HG03571 (cell line): ENCODE measurements around the gene SLCO2A1.
"Not testable (repeated sequence)": the region's sequence is repeated elsewhere in the genome, so short reads cannot be mapped to it uniquely, and the experiment has no call there.

Experiments used
- ATAC-seq: cut with Tn5 transposase; IDR thresholded peaks from one replicate; pipeline ENCODE4 v1.9.1; 2021; ENCODE audit not compliant: unreplicated experiment

The SLCO2A1 gene

GRCh38 chr3:134029734-134030378, at the start of gene SLCO2A1:
TSS of gene SLCO2A1 (minus strand) at chr3:134029925. CDS start at chr3:134029802, 123 bp downstream.
- ATAC-seq, result no peak

GRCh38 chr3:134079111-134079547, 49.4 kb upstream of the SLCO2A1 start:
- no peak for ATAC-seq

DNA sequence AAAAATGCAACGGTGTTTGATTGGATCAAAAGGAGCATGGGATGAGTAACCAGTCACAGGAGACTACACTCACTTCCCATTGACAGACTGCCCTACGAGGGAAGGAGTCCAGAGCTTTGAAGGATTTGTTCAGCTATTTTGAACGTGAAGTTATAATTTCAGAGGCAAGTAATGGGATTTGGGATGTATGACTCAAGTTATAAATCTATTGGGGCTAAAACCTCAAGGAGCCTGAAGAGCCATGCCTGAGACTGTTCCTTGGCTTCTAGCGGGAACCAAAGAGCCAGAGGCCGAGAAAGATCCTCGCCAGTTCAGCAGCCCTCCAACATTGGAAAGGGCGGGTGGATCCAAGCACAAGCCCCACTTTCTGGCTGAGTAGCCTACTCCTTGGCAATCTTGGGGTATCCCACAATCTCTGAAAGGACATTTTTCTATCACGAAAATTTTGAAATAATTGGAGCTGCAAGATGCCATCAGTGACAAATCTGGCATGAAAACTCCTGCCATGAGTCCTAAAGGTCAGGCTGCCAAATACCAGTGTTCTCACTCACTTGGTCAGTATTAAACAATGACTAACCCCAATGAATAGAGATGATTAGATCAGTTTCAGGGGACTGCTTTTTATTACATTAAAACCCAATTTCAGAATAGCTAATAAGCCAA, 48.6 kb upstream of the SLCO2A1 start:
- ATAC-seq, result no peak

- ATAC-seq, result no peak
Observed at GRCh38 chr3:134077649-134078161, 48.0 kb upstream of the SLCO2A1 start.

DNA sequence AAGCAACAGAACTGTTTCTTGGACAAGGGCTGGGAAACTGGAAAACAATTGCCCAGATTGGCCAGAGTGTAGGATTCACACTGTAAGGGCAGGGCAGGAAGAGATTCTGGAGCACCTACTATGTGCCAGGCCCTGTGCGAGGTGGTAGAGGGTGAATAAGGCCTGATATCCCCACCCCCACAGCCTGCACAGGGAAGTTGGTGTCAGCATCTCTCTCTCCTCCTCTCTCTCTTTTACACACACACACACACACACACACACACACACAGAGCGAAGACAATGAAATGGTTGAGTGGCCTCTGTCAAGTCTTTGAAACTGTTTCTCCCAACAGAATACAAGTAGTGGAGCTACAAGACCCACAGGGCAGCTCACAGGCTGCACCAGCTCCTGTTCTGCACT, 47.1 kb upstream of the SLCO2A1 start:
- no peak for ATAC-seq

- ATAC-seq, result no peak
Observed at GRCh38 chr3:134075846-134076245, 46.1 kb upstream of the SLCO2A1 start.

DNA sequence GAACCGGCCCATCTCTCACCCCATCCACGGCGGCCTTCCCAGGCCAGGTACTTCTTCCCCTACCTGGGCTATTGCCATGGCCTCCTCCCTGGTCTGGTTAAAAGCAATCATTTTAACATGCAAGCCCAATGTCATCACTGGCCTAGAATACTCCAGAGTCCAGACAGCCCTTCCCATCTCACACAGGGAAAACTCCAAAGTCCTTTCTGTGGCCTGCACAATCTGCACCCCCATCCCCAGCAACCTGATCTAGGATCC, 45.8 kb upstream of the SLCO2A1 start:
- no peak for ATAC-seq

DNA sequence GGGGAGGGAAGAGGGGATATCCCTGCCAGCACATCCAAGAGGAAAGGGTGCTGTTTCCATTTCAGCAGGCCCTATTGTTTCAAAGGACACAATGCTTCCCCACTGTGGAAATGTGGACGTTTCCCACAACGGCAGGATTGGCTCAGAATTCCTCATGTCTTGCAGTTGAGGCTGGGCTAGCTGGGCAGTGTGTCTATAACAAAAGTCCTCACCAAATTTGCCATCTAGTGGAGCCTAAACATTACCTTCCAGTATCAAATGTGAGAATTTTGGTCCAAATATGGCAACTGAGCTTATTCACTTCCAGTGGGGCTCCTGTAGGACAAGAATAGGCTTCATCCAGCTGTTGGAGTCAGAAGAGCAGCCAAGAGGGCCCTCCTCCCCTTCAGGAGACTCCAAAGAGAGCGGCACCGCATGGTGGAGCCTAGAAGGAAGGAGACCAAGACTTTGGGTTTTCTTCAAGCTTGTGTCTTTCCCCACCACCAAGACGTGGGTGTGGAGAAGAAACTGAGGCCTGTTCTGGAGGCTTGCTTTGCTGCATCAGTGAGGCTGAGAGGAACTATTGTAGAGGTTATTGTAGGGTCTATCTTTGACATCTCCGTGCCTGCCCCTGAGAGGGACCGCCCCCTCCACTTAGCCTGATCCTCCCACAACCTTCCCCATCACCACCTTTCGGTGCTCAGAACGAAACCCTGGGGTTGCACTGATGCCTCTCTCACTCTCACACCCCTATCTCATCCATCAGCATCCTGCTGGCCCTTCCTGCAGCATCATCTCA, 45.3 kb upstream of the SLCO2A1 start:
- no peak for ATAC-seq

DNA sequence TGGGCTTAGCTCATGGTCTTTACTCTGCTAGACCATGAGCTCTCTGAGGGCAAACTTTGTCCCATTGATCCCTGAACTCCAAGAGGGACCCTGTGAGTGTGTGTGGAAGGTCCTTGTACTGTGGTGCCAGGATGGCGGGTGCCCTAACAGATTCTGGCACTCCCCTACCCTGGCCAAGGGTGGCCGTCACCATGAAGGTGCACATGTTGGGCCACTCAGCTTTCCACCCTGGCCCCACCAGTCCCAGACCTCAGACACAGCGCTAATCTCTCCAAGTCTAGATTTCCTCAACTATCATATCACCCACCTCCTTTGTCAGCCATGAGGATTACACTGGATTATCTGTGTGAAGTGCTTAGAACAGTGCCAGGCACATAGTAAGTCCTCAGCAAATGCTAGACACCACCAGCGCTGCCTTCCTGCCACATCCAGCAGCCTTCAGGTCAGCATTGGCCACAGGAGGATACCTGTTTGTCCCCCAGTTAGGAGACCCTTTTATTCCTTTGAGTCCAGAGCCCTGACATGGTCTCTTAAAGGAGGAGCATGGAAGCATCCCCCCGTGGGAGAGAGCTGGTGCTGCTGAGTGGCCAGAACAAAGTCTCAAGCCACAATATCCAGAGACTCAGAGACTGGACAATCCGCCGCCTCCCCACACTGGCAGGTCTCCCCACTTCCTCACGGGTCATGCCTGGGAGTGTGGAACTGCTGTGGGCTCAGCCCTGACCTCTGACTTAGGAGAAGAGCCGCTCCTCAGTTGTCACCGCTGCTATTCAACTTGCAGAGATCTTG, 44.5 kb upstream of the SLCO2A1 start:
- ATAC-seq, result no peak

- ATAC-seq, result no peak
Observed at GRCh38 chr3:134073583-134073945, 43.8 kb upstream of the SLCO2A1 start.

- no peak for ATAC-seq
Observed at GRCh38 chr3:134072881-134073582, 43.3 kb upstream of the SLCO2A1 start.

DNA sequence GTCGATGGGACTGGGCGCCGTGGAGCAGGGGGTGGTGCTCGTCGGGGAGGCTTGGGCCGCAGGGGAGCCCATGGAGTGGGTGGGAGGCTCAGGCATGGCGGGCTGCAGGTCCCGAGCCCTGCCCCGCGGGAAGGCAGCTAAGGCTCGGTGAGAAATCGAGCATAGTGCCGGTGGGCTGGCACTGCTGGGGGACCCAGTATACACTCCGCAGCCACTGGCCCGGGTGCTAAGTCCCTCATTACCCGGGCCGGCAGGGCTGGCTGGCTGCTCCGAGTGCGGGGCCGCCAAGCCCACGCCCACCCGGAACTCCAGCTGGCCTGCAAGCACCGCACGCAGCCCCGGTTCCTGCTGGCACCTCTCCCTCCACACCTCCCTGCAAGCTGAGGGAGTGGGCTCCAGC, 40.6 kb upstream of the SLCO2A1 start:
- not testable (repeated sequence) for ATAC-seq

- ATAC-seq, result no peak
Observed at GRCh38 chr3:134068429-134068828, 38.7 kb upstream of the SLCO2A1 start.

DNA sequence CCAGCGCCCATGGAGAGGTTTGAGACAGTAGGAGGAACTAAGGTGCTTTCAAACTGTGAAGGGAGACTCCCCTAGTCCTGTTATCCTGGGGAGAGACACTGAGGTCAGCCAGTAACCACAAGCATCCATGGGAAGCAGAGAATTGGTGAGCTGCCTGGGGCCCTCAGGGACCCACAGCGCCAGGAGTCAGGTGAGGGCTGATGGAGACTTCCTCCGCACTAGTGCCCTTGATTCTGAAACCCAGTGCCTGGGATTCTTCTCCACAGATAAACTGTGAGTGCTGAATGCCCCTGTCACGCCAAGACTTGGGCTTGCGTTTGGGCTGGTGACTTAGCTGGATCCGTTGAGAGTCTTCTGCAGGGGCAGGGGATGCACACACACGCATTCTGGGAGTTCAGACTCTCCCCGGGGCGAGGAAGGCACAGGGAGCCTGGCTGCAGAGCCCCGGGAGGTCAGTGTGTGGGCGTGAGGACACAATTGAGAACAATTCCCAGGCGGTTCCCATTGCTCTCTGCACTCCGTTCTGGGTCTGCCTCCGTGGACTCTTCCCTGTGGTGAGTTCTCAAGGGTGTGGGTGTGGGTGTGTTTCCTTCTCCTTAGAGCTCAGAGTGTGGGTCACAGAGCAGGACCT, 37.9 kb upstream of the SLCO2A1 start:
- no peak for ATAC-seq

- ATAC-seq, result no peak
Observed at GRCh38 chr3:134066651-134067530, 37.2 kb upstream of the SLCO2A1 start.

GRCh38 chr3:134066158-134066541, 36.4 kb upstream of the SLCO2A1 start:
- ATAC-seq, result no peak

DNA sequence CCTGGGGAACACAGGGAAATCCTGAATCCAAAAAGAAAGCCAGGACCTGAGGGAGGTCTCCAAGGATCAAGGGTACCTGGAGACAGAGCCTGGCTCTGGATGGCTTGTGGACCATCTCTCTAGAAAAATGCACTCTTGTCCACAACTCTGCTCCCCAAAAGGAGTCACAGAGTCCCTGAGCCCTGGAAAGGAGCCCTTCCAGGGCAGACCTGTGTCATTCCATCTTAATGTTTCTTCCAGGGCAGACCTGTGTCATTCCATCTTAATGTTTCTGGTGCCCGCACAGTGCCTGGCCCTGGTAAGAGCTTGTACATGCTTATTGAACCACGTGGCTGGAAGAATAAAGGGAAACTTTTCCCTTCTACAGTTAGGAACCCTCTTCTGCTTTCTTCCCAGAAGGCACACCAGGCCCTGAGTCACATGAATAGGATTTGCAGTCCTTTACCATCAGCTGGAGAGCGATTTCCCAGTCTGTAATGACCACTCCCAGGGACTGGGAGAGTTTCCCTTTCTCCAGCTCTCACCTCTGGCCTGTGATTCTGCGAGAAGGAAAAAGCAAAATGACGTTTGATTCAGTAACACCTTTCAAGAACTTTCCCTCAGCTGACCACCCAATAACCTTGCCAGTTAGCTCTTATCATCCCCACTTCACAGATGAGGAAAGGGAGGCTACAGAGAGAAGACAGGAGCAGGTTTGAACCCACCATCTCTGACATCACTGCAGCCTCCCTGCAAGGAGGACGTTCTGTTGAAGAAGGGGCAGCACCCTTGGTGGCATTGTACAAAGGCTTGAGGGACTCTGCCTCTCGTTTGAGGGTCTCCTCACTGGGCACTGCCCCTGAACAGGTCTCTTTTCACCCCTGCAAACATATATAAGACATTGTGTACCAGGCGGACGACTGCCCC, 35.8 kb upstream of the SLCO2A1 start:
- ATAC-seq, result no peak

GRCh38 chr3:134064081-134064480, 34.4 kb upstream of the SLCO2A1 start:
- no peak for ATAC-seq
